ENCODE data around the gene HOXA3.
A peak's percentile ranks its signal among the peaks of the same experiment; 100 is the strongest.

The HOXA3 gene

GRCh38 chr7:27097686-27098577 lies 54.5 kb downstream of the HOXA3 start:
- peaks cover 79% of the 10 kb centered on the region for H3K27me3 ChIP-seq (ENCODE audit: insufficient read depth, low read depth, severe bottlenecking)
- DNase-seq = no peak
- peaks cover 9% of the 10 kb centered on the region; the same call in 1 of the 2 replicates for H3K36me3 ChIP-seq
- peak overlapping the region; percentile 78 for H3K27ac ChIP-seq
- no peaks in the 10 kb centered on the region for H3K9me3 ChIP-seq (ENCODE audit: severe bottlenecking)
- TF ChIP-seq, protein P1, sequence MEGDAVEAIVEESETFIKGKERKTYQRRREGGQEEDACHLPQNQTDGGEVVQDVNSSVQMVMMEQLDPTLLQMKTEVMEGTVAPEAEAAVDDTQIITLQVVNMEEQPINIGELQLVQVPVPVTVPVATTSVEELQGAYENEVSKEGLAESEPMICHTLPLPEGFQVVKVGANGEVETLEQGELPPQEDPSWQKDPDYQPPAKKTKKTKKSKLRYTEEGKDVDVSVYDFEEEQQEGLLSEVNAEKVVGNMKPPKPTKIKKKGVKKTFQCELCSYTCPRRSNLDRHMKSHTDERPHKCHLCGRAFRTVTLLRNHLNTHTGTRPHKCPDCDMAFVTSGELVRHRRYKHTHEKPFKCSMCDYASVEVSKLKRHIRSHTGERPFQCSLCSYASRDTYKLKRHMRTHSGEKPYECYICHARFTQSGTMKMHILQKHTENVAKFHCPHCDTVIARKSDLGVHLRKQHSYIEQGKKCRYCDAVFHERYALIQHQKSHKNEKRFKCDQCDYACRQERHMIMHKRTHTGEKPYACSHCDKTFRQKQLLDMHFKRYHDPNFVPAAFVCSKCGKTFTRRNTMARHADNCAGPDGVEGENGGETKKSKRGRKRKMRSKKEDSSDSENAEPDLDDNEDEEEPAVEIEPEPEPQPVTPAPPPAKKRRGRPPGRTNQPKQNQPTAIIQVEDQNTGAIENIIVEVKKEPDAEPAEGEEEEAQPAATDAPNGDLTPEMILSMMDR (IDR thresholded peaks at IDR 0.05; ENCODE audit: low read depth, low read length) = no peak
- peak overlapping the region; percentile 80 for H3K4me3 ChIP-seq (ENCODE audit: low read depth, low read length)

GRCh38 chr7:27096768-27097514 lies 55.4 kb downstream of the HOXA3 start:
- H3K27ac ChIP-seq = peak overlapping the region; percentile 78
- H3K27me3 ChIP-seq (ENCODE audit: insufficient read depth, low read depth, severe bottlenecking) = peaks cover 79% of the 10 kb centered on the region
- no peak for DNase-seq
- TF ChIP-seq, protein P1 (IDR thresholded peaks at IDR 0.05; ENCODE audit: low read depth, low read length) = 0 out of 2 replicates have a peak, but pooled peaks have one; percentile 0
- peaks cover 9% of the 10 kb centered on the region; the same call in 1 of the 2 replicates for H3K36me3 ChIP-seq
- H3K4me3 ChIP-seq (ENCODE audit: low read depth, low read length) = peak overlapping the region; percentile 80
- H3K9me3 ChIP-seq (ENCODE audit: severe bottlenecking) = no peaks in the 10 kb centered on the region

DNA sequence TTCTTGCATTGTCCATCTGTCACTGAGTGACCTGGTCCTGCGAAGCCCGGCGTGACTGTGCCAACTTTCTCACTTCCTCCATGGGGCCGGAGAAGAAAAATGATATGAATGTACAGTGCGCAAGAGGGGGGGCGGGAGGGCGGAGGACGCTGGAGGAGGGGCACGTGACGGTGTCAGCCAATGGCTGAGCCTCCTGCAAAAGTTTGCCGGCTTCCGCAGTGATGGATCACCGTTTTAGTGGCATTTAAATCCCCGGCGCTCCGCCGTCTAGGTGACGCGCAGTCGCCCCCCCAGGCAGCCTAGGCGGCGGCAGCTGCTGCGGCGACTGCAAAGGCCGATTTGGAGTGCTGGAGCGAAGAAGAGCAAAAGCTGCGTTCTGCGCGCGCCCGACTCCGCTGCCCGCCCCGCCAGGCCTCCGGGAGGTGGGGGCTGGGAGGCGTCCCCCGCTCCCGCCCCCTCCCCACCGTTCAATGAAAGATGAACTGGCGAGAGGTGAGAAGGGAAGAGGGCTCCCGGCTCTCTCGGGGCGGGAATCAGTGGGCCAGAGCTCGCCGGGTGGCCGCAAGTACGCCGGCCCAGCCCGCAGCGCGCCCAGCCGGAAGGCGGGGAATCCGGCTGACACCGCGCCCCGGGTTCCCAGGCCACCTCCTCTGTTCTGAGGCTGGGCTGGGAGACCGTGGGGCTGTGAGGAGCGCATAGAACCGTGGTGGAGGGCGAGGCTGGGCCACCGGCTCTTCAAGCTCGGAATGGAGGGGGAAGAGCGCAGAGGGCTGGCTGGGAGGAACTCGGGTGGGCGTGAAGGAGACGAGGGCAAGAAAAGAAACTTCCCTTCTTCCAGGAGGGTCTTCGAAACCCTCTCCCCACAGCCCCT lies 56.3 kb downstream of the HOXA3 start, which contains the start of gene HOXA1:
Gene HOXA1, minus strand, starts transcription at position 104 of the 871 bp plus-strand sequence. Its CDS starts 88 bp downstream, at position 16.
- TF ChIP-seq, protein P1 (IDR thresholded peaks at IDR 0.05; ENCODE audit: low read depth, low read length) = no peak
- peak within 1 kb of the TSS; percentile 78 for H3K27ac ChIP-seq
- no peaks in the 10 kb centered on the region for H3K9me3 ChIP-seq (ENCODE audit: severe bottlenecking)
- H3K36me3 ChIP-seq = peaks cover 9% of the 10 kb centered on the region; the same call in 1 of the 2 replicates
- H3K27me3 ChIP-seq (ENCODE audit: insufficient read depth, low read depth, severe bottlenecking) = peaks cover 71% of the 10 kb centered on the region
- H3K4me3 ChIP-seq (ENCODE audit: low read depth, low read length) = peak within 1 kb of the TSS; percentile 80
- DNase-seq = peak; percentile 89

- H3K27me3 ChIP-seq (ENCODE audit: insufficient read depth, low read depth, severe bottlenecking) = peaks cover 62% of the 10 kb centered on the region
- no peaks in the 10 kb centered on the region for H3K9me3 ChIP-seq (ENCODE audit: severe bottlenecking)
- TF ChIP-seq, protein P1 (IDR thresholded peaks at IDR 0.05; ENCODE audit: low read depth, low read length) = no peak
- peak overlapping the region; percentile 80 for H3K4me3 ChIP-seq (ENCODE audit: low read depth, low read length)
- H3K36me3 ChIP-seq = peaks cover 8% of the 10 kb centered on the region; the same call in 1 of the 2 replicates
- peak overlapping the region; percentile 30; the same call in 1 of the 2 replicates for H3K27ac ChIP-seq
- DNase-seq = no peak
Measured at GRCh38 chr7:27095050-27095896, 57.1 kb downstream of the HOXA3 start.

Data from WERI-Rb-1 (cell line).